Activated CD4-positive, alpha-beta memory T cell treated with anti-CD3 and anti-CD28 coated beads, Interleukin-2, amount 10 ng/mL, durations not matched to agents 7 days and 5 days (primary cell): ENCODE data around the gene FAM222B. TPM values are rescaled to one million over a fixed set of nuclear protein-coding genes. Genes with fewer than 3 reads are reported as not detected.
"Not testable (repeated sequence)": the region's sequence is repeated elsewhere in the genome, so short reads cannot be mapped to it uniquely, and the experiment has no call there.

Experiments
- CTCF ChIA-PET: fragments of 350-600 bp; sonication (Branson Sonifier 250); formaldehyde crosslinking; loops from one replicate; lab custom pipeline; 2021; ENCODE audit warnings: antibody characterized with exemption, inconsistent platforms; lab: Charles Lee
- POLR2A ChIA-PET: fragments of 350-600 bp; sonication (Branson Sonifier 250); formaldehyde crosslinking; loops from one replicate; lab custom pipeline; 2021; ENCODE audit warnings: antibody characterized with exemption; lab: Charles Lee
- DNase-seq: peaks from one replicate; pipeline ENCODE4 v3.0.0-alpha.2; 2020
- H3K27ac Mint-ChIP-seq: one replicate; pipeline ENCODE4 v1.8.0; 2021; ENCODE audit warnings: mild to moderate bottlenecking, mixed read lengths
- H3K27me3 Mint-ChIP-seq: one replicate; pipeline ENCODE4 v1.8.0; 2021; ENCODE audit warnings: mixed read lengths
- H3K36me3 Mint-ChIP-seq: one replicate; pipeline ENCODE4 v1.8.0; 2021; ENCODE audit warnings: low read depth, mixed read lengths
- H3K4me1 Mint-ChIP-seq: one replicate; pipeline ENCODE4 v1.8.0; 2021; ENCODE audit warnings: mixed read lengths
- H3K4me3 Mint-ChIP-seq: one replicate; pipeline ENCODE4 v1.8.0; 2021; ENCODE audit warnings: mild to moderate bottlenecking, mixed read lengths
- H3K9me3 Mint-ChIP-seq: one replicate; pipeline ENCODE4 v1.8.0; 2021; ENCODE audit warnings: mixed read lengths
- total RNA-seq, 2 experiments: library from RNA; stranded (reverse); gene quantifications; one replicate each; pipeline ENCODE4 v1.2.3, GENCODE V29; 2021

Gene FAM222B
- total RNA-seq, 2 experiments from 2014 or later = 15.5 to 17.1 TPM

DNA sequence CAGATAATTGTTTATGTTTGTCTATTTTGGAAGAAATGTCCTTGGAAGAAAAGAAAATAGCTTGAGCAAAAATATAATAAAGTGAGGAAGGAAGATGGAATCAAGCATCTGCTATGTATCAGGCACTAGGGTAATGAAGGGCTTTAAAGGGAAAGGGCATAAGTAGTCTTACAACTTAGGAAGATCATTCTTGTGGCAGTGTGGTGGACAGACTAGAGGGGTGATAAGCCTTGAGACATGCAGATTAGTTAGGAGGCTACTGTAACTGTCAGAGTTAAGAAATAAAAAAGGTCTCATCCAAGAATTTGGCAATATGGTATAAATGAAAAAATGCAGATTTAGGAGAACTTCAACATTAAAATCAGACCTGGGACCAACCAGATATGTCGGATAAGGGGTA is 14.9 kb downstream of the FAM222B start:
- H3K36me3 Mint-ChIP-seq = peaks cover 31% of the 10 kb centered on the region
- no peak for DNase-seq
- H3K27ac Mint-ChIP-seq = no peak overlapping the region
- POLR2A ChIA-PET = interaction anchor here (1.1 to 2.0 kb wide), 3 partner anchors 12 to 71 kb away, joined by 3 to 8 read pairs (median 3); partner anchors contain the start of gene FAM222B
- CTCF ChIA-PET = interaction anchor here (1.1 kb wide), 1 partner anchor 101 kb away, joined by 5 read pairs; the partner anchor contains the start of gene TLCD1
- no peaks in the 10 kb centered on the region for H3K9me3 Mint-ChIP-seq
- no peak overlapping the region for H3K4me3 Mint-ChIP-seq
- no peaks in the 10 kb centered on the region for H3K27me3 Mint-ChIP-seq
- peaks cover 7% of the 10 kb centered on the region for H3K4me1 Mint-ChIP-seq

DNA sequence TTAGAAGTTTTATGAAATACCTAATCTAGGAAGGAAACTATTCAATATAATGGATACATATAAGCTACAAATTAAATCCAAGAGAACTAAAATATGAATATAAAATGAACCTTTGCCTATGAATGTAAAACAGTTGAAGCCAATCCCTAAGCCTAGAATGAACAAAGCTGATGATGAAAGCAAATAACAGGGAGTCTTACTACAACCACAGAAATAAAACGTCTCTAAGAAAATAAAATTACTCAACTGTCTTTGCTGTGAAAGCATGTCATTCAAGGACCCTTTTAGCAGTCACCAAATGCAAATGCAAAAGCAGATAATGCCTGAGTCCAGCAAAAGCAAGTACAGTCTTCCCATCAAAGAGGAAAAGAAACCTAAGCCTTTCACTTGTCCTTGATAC is 23.0 kb downstream of the FAM222B start:
- ChIA-PET CTCF (interaction anchor here (1.9 kb wide), 1 partner anchor 56 kb away, joined by 8 read pairs; no protein-coding TSS in a partner anchor), POLR2A (interaction anchor here (1.0 kb wide), 1 partner anchor 22 kb away, joined by 3 read pairs; no protein-coding TSS in a partner anchor)
- Mint-ChIP-seq H3K27me3 (no peaks in the 10 kb centered on the region), H3K27ac (no peak overlapping the region), H3K4me3 (no peak overlapping the region), H3K4me1 (peaks cover 4% of the 10 kb centered on the region), H3K9me3 (no peaks in the 10 kb centered on the region), H3K36me3 (peaks cover 6% of the 10 kb centered on the region)
- no peak for DNase-seq

DNA sequence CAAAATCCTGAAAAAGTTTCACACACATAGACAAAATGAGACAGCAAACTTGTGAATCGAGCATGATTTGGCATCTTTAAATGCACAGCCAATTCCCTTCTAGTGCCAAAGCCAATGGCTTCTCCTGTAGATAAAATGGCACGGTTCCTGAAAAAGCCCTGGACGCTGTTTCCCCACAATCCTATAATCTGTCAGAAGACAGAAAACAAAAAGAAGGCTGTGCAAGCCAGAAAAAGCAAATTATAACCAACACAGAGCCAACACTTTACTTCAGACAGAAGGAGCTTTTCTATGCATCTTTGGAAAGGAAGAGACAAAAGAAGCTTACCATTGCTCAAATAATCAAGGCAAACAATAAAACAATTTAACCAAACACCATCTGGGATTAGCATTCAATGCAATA is 23.8 kb downstream of the FAM222B start:
- POLR2A ChIA-PET = interaction anchor here (1.0 kb wide), 1 partner anchor 23 kb away, joined by 3 read pairs; no protein-coding TSS in a partner anchor

DNA sequence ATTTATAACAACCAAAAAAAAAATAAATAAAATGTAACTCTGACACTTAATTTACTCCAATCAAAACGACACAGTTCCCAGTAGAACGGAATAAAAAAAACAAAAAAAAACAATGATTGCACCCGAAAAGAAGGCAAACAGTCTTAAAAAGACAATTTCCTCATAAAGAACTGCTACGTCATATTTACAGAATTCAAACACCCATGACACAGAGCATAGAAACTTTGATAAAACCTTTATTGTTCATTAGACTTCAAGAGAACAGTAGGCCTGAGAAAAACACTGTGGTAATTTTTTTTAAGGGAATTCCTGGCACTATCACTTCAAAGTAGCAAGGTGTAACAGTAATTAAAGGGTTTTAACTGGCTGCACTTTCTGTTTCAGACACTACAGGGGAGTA is 26.1 kb downstream of the FAM222B start:
- H3K9me3 Mint-ChIP-seq = no peaks in the 10 kb centered on the region

More for the DNA sequence above, 23.8 kb downstream of the FAM222B start:
- peaks cover 6% of the 10 kb centered on the region for H3K36me3 Mint-ChIP-seq
- H3K27ac Mint-ChIP-seq = no peak overlapping the region
- no peak for DNase-seq
- CTCF ChIA-PET = interaction anchor here (0.6 to 1.9 kb wide), 3 partner anchors 14 to 92 kb away, joined by 3 to 8 read pairs (median 3); no protein-coding TSS in a partner anchor
- no peaks in the 10 kb centered on the region for H3K9me3 Mint-ChIP-seq
- H3K4me3 Mint-ChIP-seq = no peak overlapping the region
- H3K27me3 Mint-ChIP-seq = no peaks in the 10 kb centered on the region
- H3K4me1 Mint-ChIP-seq = peaks cover 4% of the 10 kb centered on the region

DNA sequence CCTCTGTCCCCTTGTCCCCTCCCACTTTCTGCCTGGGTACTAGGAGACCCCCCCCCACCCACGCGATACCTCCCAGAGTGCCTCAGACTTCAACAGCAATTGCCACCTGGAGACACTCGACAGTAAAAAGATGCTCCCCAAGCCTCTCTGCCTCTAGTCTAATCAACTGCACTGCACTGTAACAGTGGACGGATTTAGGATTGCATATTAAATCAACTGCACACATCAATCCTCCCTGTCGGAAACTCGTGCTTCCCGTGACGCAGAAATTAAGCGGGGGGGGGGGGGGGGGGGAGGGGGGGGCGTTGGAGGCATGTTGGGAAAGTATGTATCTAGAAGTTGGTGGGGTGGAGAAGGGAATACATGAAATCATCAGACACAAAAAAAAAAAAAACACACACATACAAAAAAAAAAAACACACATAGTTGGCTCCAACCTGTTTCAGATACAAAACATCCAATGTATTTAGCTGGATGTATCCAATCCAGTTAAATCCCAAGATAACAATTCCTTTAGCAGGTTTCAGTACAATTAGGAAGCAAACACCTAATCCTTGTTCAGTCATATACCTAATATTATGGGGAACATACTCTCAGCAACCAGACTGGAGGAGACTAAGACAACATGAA is 29.7 kb downstream of the FAM222B start:
- H3K9me3 Mint-ChIP-seq = no peaks in the 10 kb centered on the region
- H3K36me3 Mint-ChIP-seq = peaks cover 3% of the 10 kb centered on the region
- peak overlapping the region; percentile 73 for H3K4me3 Mint-ChIP-seq
- H3K27ac Mint-ChIP-seq = peak overlapping the region; percentile 76
- H3K4me1 Mint-ChIP-seq = peaks cover 35% of the 10 kb centered on the region
- H3K27me3 Mint-ChIP-seq = no peaks in the 10 kb centered on the region
- DNase-seq = no peak
- CTCF ChIA-PET = interaction anchor here (1.9 to 3.8 kb wide), 3 partner anchors 49 to 86 kb away, joined by 5 to 31 read pairs (median 11); partner anchors contain the start of gene TLCD1
- POLR2A ChIA-PET = interaction anchor here (1.5 to 1.8 kb wide), 2 partner anchors 84 to 479 kb away, joined by 3 to 6 read pairs; partner anchors contain the start of gene NEK8

More for the DNA sequence above, 26.1 kb downstream of the FAM222B start:
- Mint-ChIP-seq H3K27me3 (no peaks in the 10 kb centered on the region), H3K36me3 (peaks cover 3% of the 10 kb centered on the region), H3K4me3 (no peak overlapping the region), H3K27ac (no peak overlapping the region), H3K4me1 (peaks cover 15% of the 10 kb centered on the region)
- ChIA-PET CTCF (no interaction called here), POLR2A (no interaction called here)
- no peak for DNase-seq

DNA sequence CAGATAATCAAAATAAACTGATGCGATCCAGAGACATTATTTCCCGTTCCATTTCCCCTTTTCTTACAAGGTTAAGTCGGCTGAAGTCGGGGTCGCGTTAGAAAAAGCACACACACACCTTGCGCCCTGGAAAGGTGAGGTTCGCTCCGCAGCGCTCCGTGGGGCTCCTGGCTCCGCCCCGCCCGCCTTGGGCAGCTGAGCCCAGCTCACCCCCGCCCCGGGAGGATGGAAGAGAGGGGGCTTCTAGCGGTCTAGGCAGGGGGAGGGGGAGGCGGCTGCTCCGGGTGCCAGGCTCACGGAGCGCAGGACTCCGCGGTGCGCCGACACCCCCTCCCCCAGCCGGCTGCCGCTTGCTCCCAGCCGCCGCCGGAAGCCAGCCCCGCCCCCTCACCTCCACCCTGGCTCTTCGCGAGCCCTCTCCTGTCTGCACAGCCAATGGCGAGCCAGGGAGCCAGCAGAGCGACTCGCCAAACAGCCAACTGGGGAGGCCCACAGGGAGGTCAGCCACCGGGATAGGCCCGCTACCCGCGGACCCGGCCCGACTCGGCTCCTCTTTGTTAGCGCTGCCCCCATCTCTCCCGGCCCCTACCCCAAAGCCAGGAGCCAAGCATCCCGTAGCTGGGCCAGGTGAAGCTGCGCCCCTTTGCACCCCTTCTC is 30.4 kb downstream of the FAM222B start:
- POLR2A ChIA-PET = interaction anchor here (0.6 to 1.8 kb wide), 5 partner anchors 30 to 480 kb away, joined by 3 to 6 read pairs (median 3); partner anchors contain the start of genes FAM222B, NEK8 and TLCD1
- peak overlapping the region; percentile 76 for H3K27ac Mint-ChIP-seq
- H3K4me1 Mint-ChIP-seq = peaks cover 37% of the 10 kb centered on the region
- H3K27me3 Mint-ChIP-seq = no peaks in the 10 kb centered on the region
- peaks cover 6% of the 10 kb centered on the region for H3K36me3 Mint-ChIP-seq
- peak overlapping the region; percentile 73 for H3K4me3 Mint-ChIP-seq
- H3K9me3 Mint-ChIP-seq = no peaks in the 10 kb centered on the region
- DNase-seq = peak; percentile 96
- CTCF ChIA-PET = interaction anchor here (1.0 to 3.8 kb wide), 5 partner anchors 11 to 86 kb away, joined by 3 to 31 read pairs (median 5); partner anchors contain the start of gene TLCD1

DNA sequence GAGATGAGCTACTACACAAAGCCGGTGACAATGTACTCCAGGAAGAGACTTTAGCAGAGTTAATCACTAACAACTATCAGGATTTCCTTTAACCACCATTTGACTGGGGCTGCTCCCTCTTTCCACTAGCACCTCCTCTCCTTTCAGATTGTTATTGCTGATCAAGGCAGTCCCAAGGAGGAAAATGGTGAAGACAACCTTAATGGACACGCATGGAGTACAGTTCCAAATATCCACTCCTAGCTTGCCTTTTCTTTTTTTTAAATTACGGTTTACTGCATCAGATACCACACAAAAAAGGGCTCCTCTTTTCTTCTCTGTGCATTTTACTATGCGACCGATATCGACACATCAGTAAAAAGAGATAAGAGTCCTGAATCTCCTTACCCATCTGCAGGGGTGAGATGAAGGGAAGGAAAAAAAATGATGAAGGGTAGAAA is 30.9 kb downstream of the FAM222B start:
- Mint-ChIP-seq H3K27me3 (no peaks in the 10 kb centered on the region), H3K36me3 (peaks cover 6% of the 10 kb centered on the region), H3K9me3 (no peaks in the 10 kb centered on the region), H3K4me1 (peaks cover 37% of the 10 kb centered on the region), H3K27ac (peak overlapping the region; percentile 41), H3K4me3 (peak overlapping the region; percentile 73)
- ChIA-PET POLR2A (interaction anchor here (0.6 to 1.8 kb wide), 5 partner anchors 30 to 85 kb away, joined by 3 to 6 read pairs (median 3); partner anchors contain the start of genes FAM222B, NEK8 and TLCD1), CTCF (interaction anchor here (0.9 to 3.8 kb wide), 7 partner anchors 10 to 92 kb away, joined by 3 to 31 read pairs (median 4); partner anchors contain the start of genes RPL23A and TLCD1)
- no peak for DNase-seq

DNA sequence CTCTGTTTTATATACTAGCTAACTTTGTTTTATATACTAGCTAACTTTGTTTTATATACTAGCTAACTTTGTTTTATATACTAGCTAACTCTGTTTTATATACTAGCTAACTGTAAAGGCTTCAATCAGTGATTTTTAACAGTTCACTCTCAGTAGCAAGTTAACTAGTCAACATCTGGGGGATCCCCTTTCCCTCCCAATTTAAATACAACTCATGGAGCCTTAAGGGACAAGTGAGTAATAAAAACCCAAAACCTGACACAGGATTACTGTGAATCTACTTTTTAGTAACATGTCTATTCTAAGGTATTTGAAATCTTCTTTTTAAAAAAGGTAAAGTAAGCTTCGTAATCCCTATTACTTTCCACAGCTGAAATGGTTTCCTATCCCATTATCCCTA is 32.2 kb downstream of the FAM222B start:
- Mint-ChIP-seq H3K9me3 (no peaks in the 10 kb centered on the region), H3K27ac (no peak overlapping the region), H3K36me3 (peaks cover 13% of the 10 kb centered on the region), H3K4me3 (no peak overlapping the region), H3K4me1 (peaks cover 41% of the 10 kb centered on the region), H3K27me3 (no peaks in the 10 kb centered on the region)
- DNase-seq = no peak
- ChIA-PET CTCF (interaction anchor here (1.2 to 3.8 kb wide), 6 partner anchors 9 to 84 kb away, joined by 3 to 31 read pairs (median 5); partner anchors contain the start of gene TLCD1), POLR2A (no interaction called here)

DNA sequence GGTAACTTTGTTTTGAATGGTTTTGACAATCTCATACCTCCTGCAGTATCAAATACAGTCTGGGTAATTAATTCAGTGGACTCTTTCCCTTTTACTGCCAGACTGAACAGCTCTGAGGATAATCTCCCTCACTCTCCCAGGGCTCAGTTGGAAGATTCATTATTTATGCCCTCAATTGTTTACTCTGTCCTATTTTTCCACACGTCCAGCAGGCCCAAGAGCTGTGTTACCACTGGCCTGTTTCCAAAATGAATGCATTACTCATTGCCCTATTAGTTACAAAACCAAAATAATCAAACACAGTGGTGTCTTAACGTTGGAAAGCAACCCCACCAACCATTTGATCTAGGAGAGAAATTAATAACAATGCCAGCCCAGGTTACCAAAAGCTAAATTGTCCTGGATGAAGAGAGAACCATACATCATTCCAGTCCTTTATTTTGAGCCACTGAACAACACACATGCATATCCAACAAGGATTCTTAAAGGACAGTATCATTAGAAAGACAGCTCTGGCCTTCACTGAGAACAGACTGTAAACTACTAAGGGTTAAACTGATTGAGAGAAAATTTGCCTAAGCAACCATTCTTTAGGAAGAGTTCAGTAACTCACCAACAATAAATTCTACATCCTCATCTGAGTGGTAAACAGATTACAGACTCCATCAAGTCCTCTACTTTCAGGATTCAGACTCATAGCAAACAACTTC is 34.5 kb downstream of the FAM222B start:
- H3K4me3 Mint-ChIP-seq = no peak overlapping the region
- DNase-seq = no peak
- H3K36me3 Mint-ChIP-seq = peaks cover 17% of the 10 kb centered on the region
- CTCF ChIA-PET = interaction anchor here (0.6 to 1.6 kb wide), 3 partner anchors 31 to 45 kb away, joined by 3 to 4 read pairs (median 4); no protein-coding TSS in a partner anchor
- no peak overlapping the region for H3K27ac Mint-ChIP-seq
- POLR2A ChIA-PET = no interaction called here
- H3K27me3 Mint-ChIP-seq = no peaks in the 10 kb centered on the region
- H3K4me1 Mint-ChIP-seq = peaks cover 36% of the 10 kb centered on the region
- no peaks in the 10 kb centered on the region for H3K9me3 Mint-ChIP-seq

DNA sequence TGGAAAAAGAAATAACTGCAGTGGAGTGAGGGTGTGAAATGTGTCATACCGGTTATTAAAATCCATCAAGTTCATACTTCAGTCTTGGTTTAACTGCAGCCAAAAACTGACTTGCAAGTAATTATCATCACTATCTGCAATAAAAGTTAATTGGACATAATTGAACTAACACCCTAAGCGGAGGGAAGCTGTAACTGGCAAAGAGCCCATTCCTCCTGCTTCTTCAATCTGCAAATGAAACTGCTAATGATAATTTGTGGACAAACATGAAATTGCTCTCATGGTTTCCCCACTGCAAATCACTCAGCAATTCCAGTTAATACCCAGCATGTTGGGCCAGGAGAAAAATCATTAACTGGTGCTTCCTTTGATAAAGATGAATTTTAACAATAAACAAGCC is 46.5 kb downstream of the FAM222B start:
- POLR2A ChIA-PET = no interaction called here
- CTCF ChIA-PET = no interaction called here
- no peaks in the 10 kb centered on the region for H3K4me1 Mint-ChIP-seq
- H3K27me3 Mint-ChIP-seq = no peaks in the 10 kb centered on the region
- H3K9me3 Mint-ChIP-seq = no peaks in the 10 kb centered on the region
- peaks cover 3% of the 10 kb centered on the region for H3K36me3 Mint-ChIP-seq
- DNase-seq = no peak
- no peak overlapping the region for H3K4me3 Mint-ChIP-seq
- H3K27ac Mint-ChIP-seq = no peak overlapping the region

DNA sequence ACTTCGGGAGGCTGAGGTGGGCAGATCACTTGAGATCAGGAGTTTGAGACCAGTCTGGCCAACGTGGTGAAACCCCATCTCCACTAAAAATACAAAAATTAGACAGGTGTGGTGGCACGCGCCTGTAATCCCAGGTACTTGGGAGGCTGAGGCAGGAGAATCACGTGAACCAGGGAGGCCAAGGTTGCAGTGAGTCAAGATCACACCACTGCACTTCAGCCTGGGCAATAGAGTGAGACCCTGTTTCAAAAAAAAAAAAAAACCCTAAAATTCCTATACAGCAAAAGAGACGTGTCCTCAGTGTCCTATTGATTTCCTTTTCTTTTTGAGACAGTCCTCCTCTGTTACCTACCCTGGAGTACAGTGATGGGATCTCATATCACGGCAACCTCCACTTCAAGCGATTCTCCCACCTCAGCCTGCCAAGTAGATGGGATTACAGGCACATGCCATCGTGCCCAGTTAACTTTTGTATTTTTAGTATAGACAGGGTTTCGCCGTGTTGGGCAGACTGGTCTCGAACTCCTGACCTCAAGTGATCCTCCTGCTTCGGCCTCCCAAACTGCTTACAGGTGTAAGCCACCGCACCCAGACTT is 47.6 kb downstream of the FAM222B start:
- CTCF ChIA-PET, H3K27ac Mint-ChIP-seq: not testable (repeated sequence)

More for the DNA sequence above, 47.6 kb downstream of the FAM222B start:
- H3K27me3 Mint-ChIP-seq, POLR2A ChIA-PET, H3K36me3 Mint-ChIP-seq, H3K4me3 Mint-ChIP-seq, H3K9me3 Mint-ChIP-seq, DNase-seq, H3K4me1 Mint-ChIP-seq: not testable (repeated sequence)
